SK-N-SH (cell line): ENCODE measurements around the gene NUDT1. TPM values are rescaled to one million over a fixed set of nuclear protein-coding genes. Genes with fewer than 3 reads are reported as not detected.

Experiments
- CHD2 ChIP-seq: fragments of 150-350 bp; IDR thresholded peaks from 2 replicates; pipeline ENCODE4 v1.6.1; 2018; ENCODE audit warnings: low read length; ENCODE audit not compliant: partially characterized antibody
- CTCF ChIP-seq: fragments of 200-600 bp; sonication (generic); IDR thresholded peaks from 2 replicates; pipeline ENCODE4 v1.6.1; 2017; ENCODE audit warnings: antibody characterized with exemption, mild to moderate bottlenecking, moderate library complexity
- ELF1 ChIP-seq: IDR thresholded peaks from 2 replicates; pipeline ENCODE4 v1.4.0; 2012
- EP300 ChIP-seq, 2 experiments: IDR thresholded peaks; 2 replicates each; pipeline versions ENCODE4 v1.4.0 to v1.6.1; 2012; ENCODE audit warnings: borderline replicate concordance in 1 of 2, low read depth in 1 of 2, low read length in 1 of 2
- EZH2phosphoT487 ChIP-seq: fragments of 200-600 bp; sonication (generic); IDR thresholded peaks from 2 replicates; pipeline ENCODE4 v1.6.1; 2017; ENCODE audit warnings: low read depth, mixed run types, mild to moderate bottlenecking, antibody characterized with exemption, moderate library complexity, borderline replicate concordance
- FOSL2 ChIP-seq: IDR thresholded peaks from 2 replicates; pipeline ENCODE4 v1.4.0; 2012; ENCODE audit warnings: low read depth, mild to moderate bottlenecking, moderate library complexity, borderline replicate concordance
- FOXJ3 ChIP-seq: sonication (generic); formaldehyde crosslinking; IDR thresholded peaks from 2 replicates; pipeline ENCODE4 v1.5.1; 2020; ENCODE audit warnings: mild to moderate bottlenecking, missing genetic modification reagents
- FOXM1 ChIP-seq: IDR thresholded peaks from 2 replicates; pipeline ENCODE4 v1.4.0; 2012; ENCODE audit warnings: low read depth, mild to moderate bottlenecking
- GABPA ChIP-seq: IDR thresholded peaks from 2 replicates; pipeline ENCODE4 v1.4.0; 2012; ENCODE audit warnings: low read depth, mild to moderate bottlenecking
- GATA2 ChIP-seq: sonication (generic); formaldehyde crosslinking; IDR thresholded peaks from 2 replicates; pipeline ENCODE4 v1.5.0; 2020; ENCODE audit warnings: mild to moderate bottlenecking, missing genetic modification reagents
- MEF2A ChIP-seq: IDR thresholded peaks from 2 replicates; pipeline ENCODE4 v1.4.0; 2012; ENCODE audit warnings: low read depth, borderline replicate concordance
- NFIC ChIP-seq: IDR thresholded peaks from 2 replicates; pipeline ENCODE4 v1.4.0; 2012; ENCODE audit warnings: borderline replicate concordance
- RAD21 ChIP-seq: IDR thresholded peaks from 2 replicates; pipeline ENCODE4 v1.6.1; 2012; ENCODE audit warnings: mild to moderate bottlenecking, low read length
- RCOR1 ChIP-seq: fragments of 150-350 bp; IDR thresholded peaks from 2 replicates; pipeline ENCODE4 v1.6.1; 2017; ENCODE audit warnings: antibody characterized with exemption, low read length
- REST ChIP-seq: IDR thresholded peaks from 2 replicates; pipeline ENCODE4 v1.6.1; 2012; ENCODE audit warnings: mild to moderate bottlenecking, low read depth, low read length, moderate library complexity
- RFX5 ChIP-seq: IDR thresholded peaks from 2 replicates; pipeline ENCODE4 v1.6.1; 2012; ENCODE audit warnings: mild to moderate bottlenecking, improper control_type of control experiment, low read length
- RXRA ChIP-seq: IDR thresholded peaks from 2 replicates; pipeline ENCODE4 v1.4.0; 2012; ENCODE audit warnings: low read depth, mild to moderate bottlenecking, borderline replicate concordance
- SMC3 ChIP-seq: IDR thresholded peaks from 2 replicates; pipeline ENCODE4 v1.6.1; 2012; ENCODE audit warnings: low read depth, low read length, improper control_type of control experiment
- TAF1 ChIP-seq: IDR thresholded peaks from 2 replicates; pipeline ENCODE4 v1.6.1; 2012; ENCODE audit warnings: low read depth, mild to moderate bottlenecking, low read length, moderate library complexity, borderline replicate concordance
- USF1 ChIP-seq: IDR thresholded peaks from 2 replicates; pipeline ENCODE4 v1.4.0; 2012; ENCODE audit warnings: low read depth, borderline replicate concordance
- YY1 ChIP-seq: IDR thresholded peaks from 2 replicates; pipeline ENCODE4 v1.4.0; 2012; ENCODE audit warnings: low read depth, mild to moderate bottlenecking
- ZBTB33 ChIP-seq: IDR thresholded peaks from 2 replicates; pipeline ENCODE4 v1.4.0; 2012; ENCODE audit warnings: low read depth, borderline replicate concordance
- polyA plus RNA-seq, 3 experiments: library from polyadenylated mRNA; depleted of rRNA; stranded (reverse); fragments of >200 nt; gene quantifications; 2 replicates each; pipeline ENCODE4 v1.2.3, GENCODE V29; 2012

The NUDT1 gene
- polyA plus RNA-seq, 1 of the 3 experiments (the other 2 are of a cell fraction), result 98.1 TPM

GRCh38 chr7:2202901-2203765 is 38.9 kb upstream of the NUDT1 start (continued):
- TF ChIP-seq GATA2 (CRISPR knock-in tag), result no peak
- TF ChIP-seq CTCF, result no peak; the same call in 1 of the 2 replicates
- TF ChIP-seq EZH2phosphoT487, result no peak
- TF ChIP-seq RXRA, result no peak
- TF ChIP-seq SMC3, result peak; percentile 32; the same call in 1 of the 2 replicates
- no peak for TF ChIP-seq REST
- TF ChIP-seq RFX5, result no peak
- TF ChIP-seq RAD21, result peak; percentile 55
- TF ChIP-seq TAF1, result no peak
- TF ChIP-seq EP300 (IDR thresholded peaks at IDR 0.05; ENCODE audit: borderline replicate concordance in 1 of 2, low read depth in 1 of 2, low read length in 1 of 2), result 0 out of 4 replicates have a peak, but pooled peaks of 1 of the 2 experiments have one; percentile 10
- TF ChIP-seq NFIC, result peak; percentile 61
- no peak for TF ChIP-seq ZBTB33
- TF ChIP-seq FOSL2, result no peak
- TF ChIP-seq CHD2, result no peak
- TF ChIP-seq RCOR1, result no peak
- no peak for TF ChIP-seq MEF2A
- TF ChIP-seq USF1, result no peak
- TF ChIP-seq ELF1, result no peak
- no peak for TF ChIP-seq FOXM1
- no peak for TF ChIP-seq YY1
- no peak for TF ChIP-seq GABPA
- TF ChIP-seq FOXJ3 (CRISPR knock-in tag), result 0 out of 2 replicates have a peak, but pooled peaks have one; percentile 16
